GM12872 (cell line): ENCODE data around the gene ZNF24.

Experiments used
- CTCF ChIP-seq: IDR thresholded peaks from 3 replicates; pipeline ENCODE4 v1.5.1; 2011; ENCODE audit warnings: low read depth, mild to moderate bottlenecking, low read length, moderate library complexity; ENCODE audit not compliant: insufficient read depth

Gene ZNF24

GRCh38 chr18:35289727-35290093, 54.5 kb downstream of the ZNF24 start:
- no peak for TF ChIP-seq CTCF

GRCh38 chr18:35289293-35289692, 54.9 kb downstream of the ZNF24 start:
- TF ChIP-seq CTCF: no peak

GRCh38 chr18:35284841-35285240, 59.4 kb downstream of the ZNF24 start:
- TF ChIP-seq CTCF: no peak

- TF ChIP-seq CTCF: no peak
Measured at GRCh38 chr18:35283923-35284794, 60.1 kb downstream of the ZNF24 start.

GRCh38 chr18:35282353-35282752, 61.9 kb downstream of the ZNF24 start:
- TF ChIP-seq CTCF: no peak
